ENCODE measurements around the gene SHB. TPM values are rescaled to one million over a fixed set of nuclear protein-coding genes. Genes with fewer than 3 reads are reported as not detected.

Gene SHB
- total and polyA plus RNA-seq, 2 of the 8 experiments (the other 6 are each of a cell fraction or from before 2014, with no cell fraction given) = 4.1 to 12.6 TPM

GRCh38 chr9:37966412-37967013, 102.5 kb downstream of the SHB start:
- Histone ChIP-seq H2BK20ac (ENCODE audit: low read length) (no peak overlapping the region), H3K18ac (ENCODE audit: extremely low read depth, low read length) (no peak overlapping the region), H3K27ac (ENCODE audit: low read depth, low read length) (no peak overlapping the region), H3K9me3 (ENCODE audit: insufficient read depth in 2 of 2, low read depth in 1 of 2, low read length in 1 of 2) (no peaks in the 10 kb centered on the region), H3K27me3 (replicated peaks in 1 of 4; ENCODE audit: control insufficient read depth in 3 of 4, extremely low read depth in 1 of 4, insufficient read depth in 3 of 4, low read length in 3 of 4) (no peaks in the 10 kb centered on the region), H4K20me1 (replicated peaks in 1 of 2; ENCODE audit: control insufficient read depth in 1 of 2, insufficient read depth in 2 of 2, low read length in 2 of 2) (peaks cover 0 to 5% of the 10 kb centered on the region in 2 experiments), H3K23me2 (ENCODE audit: low read depth, low read length) (no peaks in the 10 kb centered on the region), H3K4me1 (replicated peaks in 1 of 4; ENCODE audit: control insufficient read depth in 3 of 4, insufficient read depth in 4 of 4, low read length in 3 of 4) (peaks cover 0 to 3% (median 0%) of the 10 kb centered on the region in 4 experiments; a peak in 2 of 7 replicates), H3K56ac (replicated peaks; ENCODE audit: insufficient read length, low read depth, low read length) (no peak overlapping the region), H3K4ac (replicated peaks; ENCODE audit: insufficient read length, low read depth, low read length) (no peak overlapping the region), H3K79me1 (ENCODE audit: low read depth, low read length) (0 out of 2 replicates have a peak, but pooled peaks cover 3% of the 10 kb centered on the region), H3K79me2 (ENCODE audit: control insufficient read depth in 1 of 2, insufficient read depth in 2 of 2, low read length in 2 of 2) (no peaks in the 10 kb centered on the region), H2BK12ac (ENCODE audit: low read depth, low read length) (no peak overlapping the region), H4K5ac (ENCODE audit: insufficient read length, low read depth, low read length) (no peak overlapping the region), H2AK5ac (ENCODE audit: low read depth, low read length) (no peak overlapping the region), H2BK5ac (ENCODE audit: low read depth, low read length) (no peak overlapping the region), H3K23ac (ENCODE audit: insufficient read length) (no peak overlapping the region), H3K4me3 (ENCODE audit: extremely low read depth in 1 of 4, insufficient read depth in 2 of 4, low read depth in 3 of 4, low read length in 4 of 4) (no peak overlapping the region), H2BK120ac (replicated peaks; ENCODE audit: low read depth, low read length) (no peak overlapping the region), H3K36me3 (ENCODE audit: control insufficient read depth in 2 of 4, insufficient read depth in 4 of 4, low read length in 3 of 4) (no peaks in the 10 kb centered on the region), H4K8ac (ENCODE audit: extremely low read depth, insufficient read depth, low read length) (no peak overlapping the region), H2BK15ac (ENCODE audit: low read length) (no peak overlapping the region), H4K91ac (replicated peaks; ENCODE audit: insufficient read length, low read length) (no peak overlapping the region), H2AFZ (ENCODE audit: low read length) (no peak overlapping the region), H3K14ac (ENCODE audit: insufficient read length) (no peak overlapping the region), H3K9ac (replicated peaks in 1 of 4; ENCODE audit: extremely low read depth in 1 of 4, low read depth in 3 of 4, low read length in 3 of 4) (no peak overlapping the region), H3K4me2 (ENCODE audit: insufficient read depth in 1 of 2, low read depth in 2 of 2, low read length in 2 of 2) (no peak overlapping the region)
- ChIA-PET POLR2A (ENCODE audit: partially characterized antibody) (no interaction called here), CTCF (ENCODE audit: partially characterized antibody) (interaction anchor here (0.8 to 1.9 kb wide), 12 partner anchors 8 to 195 kb away, joined by 3 to 6 read pairs (median 4); no protein-coding TSS in a partner anchor)
- WGBS, 2 experiments (ENCODE audit: extremely low coverage in 1 of 2, insufficient coverage in 1 of 2, insufficient read length in 1 of 2, insufficient replicate concordance in 2 of 2, low coverage in 1 of 2, low lambda C conversion rate in 2 of 2, missing lambda C conversion rate in 1 of 2) = 90% methylated on average over 9 of the region's 9 CpGs; no CpG with 5 or more reads in 1 of the 2 experiments
- no peak for FAIRE-seq
- DNase-seq (ENCODE audit: low read depth in 1 of 2, low spot score in 2 of 2) = no peak
- TF ChIP-seq CHD2 (IDR thresholded peaks at IDR 0.05; ENCODE audit: low read length) = no peak
- TF ChIP-seq SIRT6 (IDR thresholded peaks at IDR 0.05; ENCODE audit: low read length) = no peak
- no peak for TF ChIP-seq BCL11A (IDR thresholded peaks at IDR 0.05; ENCODE audit: low read depth in 2 of 2, low read length in 2 of 2)
- no peak for TF ChIP-seq RFX5 (IDR thresholded peaks at IDR 0.05; ENCODE audit: borderline replicate concordance, low read depth, low read length)
- no peak for TF ChIP-seq SIN3A (conservative IDR thresholded peaks at IDR 0.05 in 1 of 2, IDR thresholded peaks at IDR 0.05 in 1 of 2; ENCODE audit: low read depth in 1 of 2, low read length in 2 of 2)
- TF ChIP-seq BRCA1 (IDR thresholded peaks at IDR 0.05; ENCODE audit: low read depth, low read length) = no peak
- no peak for TF ChIP-seq ZNF274 (IDR thresholded peaks at IDR 0.05; ENCODE audit: borderline replicate concordance, extremely low read depth, low read length)
- TF ChIP-seq GTF2F1 (IDR thresholded peaks at IDR 0.05; ENCODE audit: borderline replicate concordance, low read depth, low read length) = no peak
- TF ChIP-seq E2F6 (IDR thresholded peaks at IDR 0.05) = no peak
- no peak for TF ChIP-seq CTCF (IDR thresholded peaks at IDR 0.05; ENCODE audit: control extremely low read depth in 1 of 3, insufficient read depth in 1 of 3, low read depth in 1 of 3, low read length in 3 of 3)
